BLaER1 (cell line): ENCODE data around the gene AHR.
A peak's percentile ranks its signal among the peaks of the same experiment; 100 is the strongest.

Source experiments
- H3K27ac ChIP-seq: shearing (Covaris generic); formaldehyde crosslinking; 2 replicates; pipeline ENCODE4 v1.8.1; 2022
- H3K27me3 ChIP-seq: shearing (Covaris generic); formaldehyde crosslinking; 2 replicates; pipeline ENCODE4 v1.8.1; 2022
- H3K36me3 ChIP-seq: shearing (Covaris generic); formaldehyde crosslinking; 2 replicates; pipeline ENCODE4 v1.8.1; 2022
- H3K4me1 ChIP-seq: shearing (Covaris generic); formaldehyde crosslinking; 2 replicates; pipeline ENCODE4 v1.8.1; 2022
- H3K4me2 ChIP-seq: shearing (Covaris generic); formaldehyde crosslinking; 2 replicates; pipeline ENCODE4 v1.8.1; 2022
- H3K4me3 ChIP-seq: shearing (Covaris generic); formaldehyde crosslinking; 2 replicates; pipeline ENCODE4 v1.8.1; 2022
- H3K9ac ChIP-seq: shearing (Covaris generic); formaldehyde crosslinking; 2 replicates; pipeline ENCODE4 v1.8.1; 2022
- H3K9me3 ChIP-seq: shearing (Covaris generic); formaldehyde crosslinking; 2 replicates; pipeline ENCODE4 v1.8.1; 2022
- H4K20me1 ChIP-seq: shearing (Covaris generic); formaldehyde crosslinking; 2 replicates; pipeline ENCODE4 v1.8.1; 2022
- Cebpa-rat ChIP-seq: shearing (Covaris generic); IDR thresholded peaks from 2 replicates; pipeline ENCODE4 v1.8.1; 2022

The AHR gene

DNA sequence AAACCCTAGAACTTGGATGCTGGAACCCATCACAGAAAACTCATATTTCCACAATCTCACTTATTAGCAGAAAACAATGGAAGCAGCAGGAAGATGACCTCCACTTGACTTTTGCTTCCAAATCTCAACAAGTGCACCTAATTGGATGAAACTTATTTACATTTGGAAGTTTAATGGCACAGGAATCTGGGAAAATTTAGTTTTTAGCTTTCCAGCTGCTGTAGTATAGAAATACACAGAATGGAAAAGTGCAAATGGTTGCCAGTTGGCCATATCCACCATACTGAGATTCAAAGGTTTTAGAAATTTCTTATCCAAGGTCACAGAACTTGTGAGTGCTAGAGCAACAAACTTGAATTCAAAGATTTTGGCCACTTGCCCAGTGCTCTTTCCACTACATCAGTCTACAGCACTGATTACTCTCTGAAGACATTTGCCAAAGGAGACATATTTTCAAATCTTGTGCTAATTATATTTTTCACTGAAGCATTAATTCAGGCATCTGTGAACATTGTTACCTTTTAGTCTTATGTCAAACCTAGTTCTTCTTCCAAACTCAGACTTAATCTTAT, 9.3 kb upstream of the AHR start:
- Histone ChIP-seq H3K9ac (no peak overlapping the region), H3K4me3 (no peak overlapping the region), H3K36me3 (no peaks in the 10 kb centered on the region), H3K27ac (no peak overlapping the region), H3K4me2 (no peak overlapping the region), H3K4me1 (peaks cover 6% of the 10 kb centered on the region; the same call in 1 of the 2 replicates), H3K9me3 (no peaks in the 10 kb centered on the region), H4K20me1 (no peaks in the 10 kb centered on the region), H3K27me3 (no peaks in the 10 kb centered on the region)
- no peak for TF ChIP-seq Cebpa-rat

DNA sequence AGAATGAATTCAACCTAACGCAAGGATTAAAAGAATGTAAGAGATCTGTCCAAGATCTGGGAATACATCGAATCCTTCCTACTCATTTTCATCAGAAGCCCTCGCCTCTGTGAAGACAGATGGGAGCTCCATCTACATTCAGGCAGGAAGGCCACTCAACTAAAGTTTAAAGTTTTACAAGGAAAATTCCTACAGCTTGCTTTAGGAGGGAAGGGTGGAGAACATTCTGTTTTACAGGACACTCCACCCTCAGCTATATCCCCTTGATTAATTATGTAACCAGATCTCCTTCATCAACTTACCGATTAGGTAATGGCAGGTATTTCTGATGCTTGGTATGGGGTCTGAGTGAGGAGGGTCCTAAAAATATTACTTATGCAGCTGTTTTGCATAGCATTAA, 5.6 kb upstream of the AHR start:
- H3K36me3 ChIP-seq, result no peaks in the 10 kb centered on the region
- peaks cover 9% of the 10 kb centered on the region; the same call in 1 of the 2 replicates for H3K4me1 ChIP-seq
- no peak for TF ChIP-seq Cebpa-rat

DNA sequence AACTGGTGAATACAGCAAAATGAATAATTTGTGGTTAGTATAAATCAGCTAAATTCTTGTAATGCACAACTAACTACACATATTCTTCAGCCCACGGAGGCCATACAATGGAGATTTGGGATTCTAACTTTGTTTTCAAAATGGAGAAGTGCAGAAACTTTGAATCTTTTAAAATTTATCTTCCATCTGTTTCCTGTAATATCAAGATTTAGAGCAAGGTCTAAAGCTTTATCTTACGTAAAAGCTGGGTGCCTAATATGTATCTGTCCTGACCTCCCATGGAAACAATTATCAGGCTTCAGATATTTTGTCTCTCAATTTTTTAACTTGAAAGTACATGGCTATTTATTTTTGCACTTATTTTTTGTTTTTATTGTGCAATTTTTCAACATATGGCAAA, 5.0 kb upstream of the AHR start:
- Histone ChIP-seq H3K27me3 (peaks cover 17% of the 10 kb centered on the region), H3K36me3 (no peaks in the 10 kb centered on the region), H3K9ac (no peak overlapping the region), H3K9me3 (peaks cover 8% of the 10 kb centered on the region), H3K4me1 (peaks cover 5% of the 10 kb centered on the region; the same call in 1 of the 2 replicates), H3K4me2 (no peak overlapping the region), H3K27ac (no peak overlapping the region), H3K4me3 (no peak overlapping the region), H4K20me1 (no peaks in the 10 kb centered on the region)
- TF ChIP-seq Cebpa-rat, result no peak

More for the DNA sequence above, 5.6 kb upstream of the AHR start:
- Histone ChIP-seq H3K4me3 (no peak overlapping the region), H3K9ac (no peak overlapping the region), H4K20me1 (no peaks in the 10 kb centered on the region), H3K9me3 (peaks cover 3% of the 10 kb centered on the region; the same call in 1 of the 2 replicates), H3K4me2 (no peak overlapping the region), H3K27ac (no peak overlapping the region), H3K27me3 (peaks cover 10% of the 10 kb centered on the region)

DNA sequence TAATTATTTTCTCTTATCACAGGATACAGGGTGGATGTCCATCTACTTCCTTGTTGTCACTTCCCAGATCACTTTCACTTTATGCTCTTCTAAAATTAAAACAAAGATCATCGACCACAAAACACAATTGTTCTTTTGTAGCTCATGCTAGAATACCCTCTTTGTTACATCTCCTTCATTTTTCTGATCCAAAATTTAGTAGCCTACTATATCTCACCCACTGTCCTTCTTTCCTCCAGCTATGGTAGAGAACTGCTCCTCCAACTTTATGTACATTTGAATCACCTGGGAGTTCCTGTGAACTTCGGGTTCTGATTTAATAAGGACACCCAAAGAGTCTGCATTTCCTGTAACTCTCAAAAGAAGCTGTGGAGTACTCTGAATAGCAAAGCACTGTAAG, 1.2 kb upstream of the AHR start:
- H3K4me3 ChIP-seq, result no peak overlapping the region
- no peak overlapping the region for H3K9ac ChIP-seq
- peaks cover 15% of the 10 kb centered on the region for H4K20me1 ChIP-seq
- no peak for TF ChIP-seq Cebpa-rat
- H3K36me3 ChIP-seq, result no peaks in the 10 kb centered on the region
- no peak overlapping the region for H3K27ac ChIP-seq
- H3K27me3 ChIP-seq, result peaks cover 44% of the 10 kb centered on the region
- peak overlapping the region; percentile 38; the same call in 1 of the 2 replicates for H3K4me2 ChIP-seq
- peaks cover 16% of the 10 kb centered on the region for H3K4me1 ChIP-seq
- H3K9me3 ChIP-seq, result peaks cover 14% of the 10 kb centered on the region

DNA sequence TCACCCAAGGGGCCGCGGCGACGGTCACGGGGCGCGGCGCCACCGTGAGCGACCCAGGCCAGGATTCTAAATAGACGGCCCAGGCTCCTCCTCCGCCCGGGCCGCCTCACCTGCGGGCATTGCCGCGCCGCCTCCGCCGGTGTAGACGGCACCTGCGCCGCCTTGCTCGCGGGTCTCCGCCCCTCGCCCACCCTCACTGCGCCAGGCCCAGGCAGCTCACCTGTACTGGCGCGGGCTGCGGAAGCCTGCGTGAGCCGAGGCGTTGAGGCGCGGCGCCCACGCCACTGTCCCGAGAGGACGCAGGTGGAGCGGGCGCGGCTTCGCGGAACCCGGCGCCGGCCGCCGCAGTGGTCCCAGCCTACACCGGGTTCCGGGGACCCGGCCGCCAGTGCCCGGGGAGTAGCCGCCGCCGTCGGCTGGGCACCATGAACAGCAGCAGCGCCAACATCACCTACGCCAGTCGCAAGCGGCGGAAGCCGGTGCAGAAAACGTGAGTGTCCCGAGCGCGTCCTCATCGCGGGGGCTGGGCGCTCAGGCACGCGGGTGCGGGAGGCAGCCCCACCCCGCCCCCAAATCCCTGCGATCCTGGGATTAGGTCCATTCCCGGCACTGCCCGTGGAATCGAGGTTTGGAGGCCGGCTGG, 509 bp downstream of the AHR start:
- Histone ChIP-seq H3K36me3 (no peaks in the 10 kb centered on the region), H3K9me3 (peaks cover 14% of the 10 kb centered on the region), H3K4me2 (peak overlapping the region; percentile 88), H3K27me3 (peaks cover 44% of the 10 kb centered on the region), H3K27ac (no peak overlapping the region), H3K9ac (no peak overlapping the region), H3K4me3 (peak overlapping the region; percentile 66), H3K4me1 (peaks cover 16% of the 10 kb centered on the region), H4K20me1 (peaks cover 15% of the 10 kb centered on the region)
- TF ChIP-seq Cebpa-rat, result no peak

DNA sequence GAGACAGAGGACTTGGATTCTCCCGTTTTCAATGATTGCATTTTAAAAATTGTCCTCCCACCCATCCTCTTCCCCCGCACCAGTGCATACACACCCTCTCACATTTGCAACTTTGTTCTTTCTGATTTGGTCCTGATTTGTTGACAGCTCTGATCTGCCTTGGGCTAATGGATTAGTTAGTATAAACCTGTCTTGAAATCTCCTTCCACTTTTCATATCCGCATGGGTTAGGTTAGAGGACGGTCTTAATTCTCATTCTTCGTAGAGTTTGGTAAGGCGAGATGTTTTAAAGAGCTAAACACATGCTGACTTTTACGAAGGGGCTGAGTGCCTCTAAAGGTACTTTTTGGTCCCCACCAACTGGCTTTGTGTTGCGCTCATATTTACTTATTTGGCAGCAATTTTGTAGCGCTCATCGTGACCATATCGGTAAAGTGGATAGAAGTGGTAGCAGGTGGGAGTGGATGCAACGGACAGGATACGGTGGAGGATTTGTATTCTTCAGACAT, 1.1 kb downstream of the AHR start:
- Histone ChIP-seq H3K27me3 (peaks cover 44% of the 10 kb centered on the region), H3K27ac (no peak overlapping the region), H3K36me3 (no peaks in the 10 kb centered on the region), H3K4me2 (peak overlapping the region; percentile 88), H3K4me3 (peak overlapping the region; percentile 66), H3K9me3 (peaks cover 14% of the 10 kb centered on the region), H4K20me1 (peaks cover 15% of the 10 kb centered on the region), H3K9ac (no peak overlapping the region), H3K4me1 (peaks cover 16% of the 10 kb centered on the region)
- TF ChIP-seq Cebpa-rat, result no peak

DNA sequence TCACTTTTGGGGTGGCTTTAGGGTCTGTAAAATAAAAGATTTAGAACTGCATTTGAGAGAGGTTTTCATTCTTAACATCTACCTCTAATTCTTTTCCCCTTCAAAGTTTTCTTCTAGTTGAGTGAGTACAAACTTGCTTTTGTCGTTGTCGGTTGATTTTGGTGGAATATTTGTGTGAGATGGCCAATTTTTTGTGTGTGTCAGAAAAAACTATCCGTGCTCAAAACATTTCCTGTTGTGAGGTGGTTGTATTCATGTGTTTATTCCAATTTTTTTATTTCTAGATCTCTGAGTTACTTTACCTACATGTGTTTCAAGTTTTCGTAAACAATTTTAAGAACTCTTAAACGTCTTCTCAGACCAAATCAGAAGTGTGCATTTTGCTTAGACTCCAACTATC, 1.6 kb downstream of the AHR start:
- peaks cover 16% of the 10 kb centered on the region for H3K4me1 ChIP-seq
- no peaks in the 10 kb centered on the region for H3K36me3 ChIP-seq
- peaks cover 44% of the 10 kb centered on the region for H3K27me3 ChIP-seq
- no peak overlapping the region for H3K27ac ChIP-seq
- H3K4me2 ChIP-seq, result no peak overlapping the region
- H3K9ac ChIP-seq, result no peak overlapping the region
- H3K4me3 ChIP-seq, result no peak overlapping the region
- H3K9me3 ChIP-seq, result peaks cover 14% of the 10 kb centered on the region
- H4K20me1 ChIP-seq, result peaks cover 15% of the 10 kb centered on the region
- TF ChIP-seq Cebpa-rat, result no peak

DNA sequence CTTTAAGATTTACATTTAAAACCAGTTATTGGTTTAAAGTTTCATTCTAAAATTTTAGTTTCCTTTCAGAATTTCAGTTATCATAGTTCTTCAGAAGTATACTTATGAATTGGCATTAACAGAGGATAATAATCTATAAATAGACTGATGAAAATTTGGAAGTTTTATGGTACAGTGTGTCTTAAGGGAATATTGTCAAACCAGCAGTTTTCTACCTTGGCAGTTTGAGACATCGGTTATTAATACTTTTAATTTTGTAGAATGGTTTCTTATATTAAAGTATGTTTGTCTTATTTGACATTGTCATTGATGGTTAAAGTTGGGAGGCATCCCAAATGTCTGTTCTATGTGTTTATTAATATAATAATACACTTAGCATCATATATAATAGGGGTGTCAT, 2.0 kb downstream of the AHR start:
- Histone ChIP-seq H3K36me3 (no peaks in the 10 kb centered on the region), H3K4me2 (no peak overlapping the region), H3K27me3 (peaks cover 44% of the 10 kb centered on the region), H4K20me1 (peaks cover 15% of the 10 kb centered on the region), H3K9ac (no peak overlapping the region), H3K9me3 (peaks cover 14% of the 10 kb centered on the region), H3K27ac (no peak overlapping the region), H3K4me1 (peaks cover 16% of the 10 kb centered on the region), H3K4me3 (no peak overlapping the region)
- no peak for TF ChIP-seq Cebpa-rat

DNA sequence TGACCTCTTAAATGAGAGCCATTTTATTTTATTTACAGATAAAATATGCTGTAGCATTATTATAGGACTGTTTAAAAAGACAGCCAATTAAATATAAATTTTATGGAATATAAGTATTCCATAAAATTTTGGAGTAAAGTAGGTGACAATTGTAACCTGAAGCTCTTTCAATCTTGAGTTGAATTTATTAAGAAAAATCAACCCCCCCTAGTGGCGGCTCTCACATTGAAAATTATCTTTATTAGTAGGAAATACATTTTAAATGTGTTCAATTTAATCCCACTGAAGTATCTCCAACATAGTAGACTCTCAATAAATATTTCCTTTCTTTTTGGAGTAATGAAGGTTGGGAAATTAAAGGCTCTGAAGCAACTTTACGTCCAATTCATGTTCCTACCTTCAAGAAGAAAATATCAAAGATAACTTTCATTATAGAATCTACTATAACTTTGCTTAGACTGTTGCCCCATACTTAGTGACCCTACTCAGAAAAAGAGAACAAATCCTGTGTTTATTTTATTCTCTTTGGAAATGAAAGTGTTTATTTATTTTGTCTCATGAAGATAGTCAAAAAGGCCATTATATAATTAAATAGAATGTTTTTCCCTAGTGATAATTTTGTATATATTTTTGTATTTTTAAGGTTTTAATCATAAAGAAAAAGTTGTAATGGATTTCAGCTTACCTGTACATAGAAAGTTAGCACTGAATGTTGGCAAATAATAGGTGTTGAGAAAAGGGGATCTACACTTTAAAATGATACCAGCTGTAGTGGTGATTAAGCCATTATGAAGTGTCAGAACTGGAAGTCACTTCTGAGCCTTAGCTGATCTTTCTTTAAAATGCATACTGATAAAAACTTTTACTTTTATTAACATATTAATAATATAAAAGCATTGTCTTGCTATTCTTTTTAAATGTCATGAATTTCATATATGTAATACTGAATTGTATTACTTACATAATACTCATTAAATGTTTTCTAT, 3.3 kb downstream of the AHR start:
- peaks cover 15% of the 10 kb centered on the region for H4K20me1 ChIP-seq
- no peaks in the 10 kb centered on the region for H3K36me3 ChIP-seq
- peaks cover 16% of the 10 kb centered on the region for H3K4me1 ChIP-seq
- H3K9me3 ChIP-seq, result peaks cover 14% of the 10 kb centered on the region
- no peak overlapping the region for H3K9ac ChIP-seq
- TF ChIP-seq Cebpa-rat, result no peak
- peaks cover 44% of the 10 kb centered on the region for H3K27me3 ChIP-seq
- H3K4me2 ChIP-seq, result no peak overlapping the region
- H3K4me3 ChIP-seq, result no peak overlapping the region
- no peak overlapping the region for H3K27ac ChIP-seq
